IMR-90 (cell line): ENCODE measurements around the gene CTNNA1. TPM values are rescaled to one million over a fixed set of nuclear protein-coding genes. Genes with fewer than 3 reads are reported as not detected.

Experiments used
- ATAC-seq: fragments of 200-7000 bp; cut with Tn5 transposase; 2 replicates; pipeline ENCODE4 v1.9.1; 2020; ENCODE audit warnings: low read depth, mild to moderate bottlenecking, moderate library complexity
- BruUV-seq: library from RNA; stranded (reverse); fragments of 400-500 nt; replicated peaks from 2 replicates; lab custom pipeline; 2021; lab: Mats Ljungman, UMichigan
- CTCF ChIA-PET: fragments of 300-600 bp; formaldehyde crosslinking; extraction: SDS; loops from one replicate; lab custom pipeline; 2021; ENCODE audit warnings: antibody characterized with exemption; lab: Yijun Ruan, JAX
- POLR2A ChIA-PET: fragments of 300-600 bp; sonication (Branson Sonifier 250); formaldehyde crosslinking; loops from one replicate; lab custom pipeline; 2022; ENCODE audit warnings: antibody characterized with exemption; ENCODE audit not compliant: unreplicated experiment; lab: Charles Lee
- DNase-seq: peaks from one replicate; pipeline ENCODE4 v3.0.0; 2013
- H2AFZ ChIP-seq: replicated peaks from 2 replicates; pipeline ENCODE3; 2013; ENCODE audit warnings: low read length, mild to moderate bottlenecking; ENCODE audit not compliant: poor library complexity
- H2AK5ac ChIP-seq: 2 replicates; pipeline ENCODE4 v1.6.1; 2013; ENCODE audit warnings: low read depth, low read length, inconsistent platforms
- H2AK9ac ChIP-seq: replicated peaks from 2 replicates; pipeline ENCODE3; 2013; ENCODE audit warnings: mild to moderate bottlenecking, low read depth, low read length, moderate library complexity; ENCODE audit not compliant: poor library complexity
- H2BK120ac ChIP-seq: 2 replicates; pipeline ENCODE4 v1.6.1; 2013; ENCODE audit warnings: low read depth, low read length, inconsistent platforms
- H2BK15ac ChIP-seq: 3 replicates; pipeline ENCODE4 v1.6.1; 2013; ENCODE audit warnings: low read depth, low read length, inconsistent platforms
- H2BK20ac ChIP-seq: 2 replicates; pipeline ENCODE4 v1.6.1; 2013; ENCODE audit warnings: low read depth, mild to moderate bottlenecking, inconsistent platforms, low read length, moderate library complexity
- H2BK5ac ChIP-seq: 2 replicates; pipeline ENCODE4 v1.6.1; 2013; ENCODE audit warnings: mild to moderate bottlenecking, low read depth, low read length, inconsistent platforms; ENCODE audit not compliant: poor library complexity, severe bottlenecking
- H3K14ac ChIP-seq: replicated peaks from 2 replicates; pipeline ENCODE4 v1.6.1; 2013; ENCODE audit warnings: low read depth, low read length, inconsistent platforms
- H3K18ac ChIP-seq: 2 replicates; pipeline ENCODE4 v1.6.1; 2013; ENCODE audit warnings: low read depth, low read length, control low read depth
- H3K23ac ChIP-seq: 2 replicates; pipeline ENCODE4 v1.6.1; 2013; ENCODE audit warnings: low read depth, low read length, inconsistent platforms
- H3K27ac ChIP-seq: 2 replicates; pipeline ENCODE4 v1.5.1; 2013; ENCODE audit warnings: mild to moderate bottlenecking, control low read depth, low read length; ENCODE audit not compliant: insufficient read depth
- H3K27me3 ChIP-seq: 2 replicates; pipeline ENCODE4 v1.6.1; 2013; ENCODE audit warnings: low read length; ENCODE audit not compliant: control insufficient read depth, insufficient read depth
- H3K36me3 ChIP-seq: 2 replicates; pipeline ENCODE4 v1.6.1; 2013; ENCODE audit warnings: low read length, mixed read lengths; ENCODE audit not compliant: control insufficient read depth, insufficient read depth
- H3K4ac ChIP-seq: 2 replicates; pipeline ENCODE4 v1.6.1; 2013; ENCODE audit warnings: low read depth, low read length, inconsistent platforms
- H3K4me1 ChIP-seq: 2 replicates; pipeline ENCODE4 v1.6.1; 2013; ENCODE audit warnings: low read length, mixed read lengths; ENCODE audit not compliant: control insufficient read depth, insufficient read depth
- H3K4me2 ChIP-seq: 2 replicates; pipeline ENCODE4 v1.6.1; 2013; ENCODE audit warnings: low read depth, mild to moderate bottlenecking, control low read depth, low read length, moderate library complexity
- H3K4me3 ChIP-seq: 2 replicates; pipeline ENCODE4 v1.5.1; 2013; ENCODE audit warnings: low read depth, mild to moderate bottlenecking, control low read depth, low read length, moderate library complexity; ENCODE audit not compliant: insufficient read depth
- H3K56ac ChIP-seq: 2 replicates; pipeline ENCODE4 v1.6.1; 2013; ENCODE audit warnings: low read length, inconsistent platforms; ENCODE audit not compliant: insufficient read depth; ENCODE audit errors: extremely low read depth
- H3K79me1 ChIP-seq, 2 experiments: 2 replicates each; pipeline ENCODE4 v1.6.1; 2013; ENCODE audit warnings: low read length in 2 of 2, inconsistent platforms in 1 of 2, low read depth in 1 of 2
- H3K9ac ChIP-seq: 2 replicates; pipeline ENCODE4 v1.6.1; 2013; ENCODE audit warnings: low read depth, low read length, control low read depth
- H3K9me1 ChIP-seq: 2 replicates; pipeline ENCODE4 v1.6.1; 2013; ENCODE audit warnings: low read length, inconsistent platforms; ENCODE audit not compliant: insufficient read depth
- H3K9me3 ChIP-seq: 2 replicates; pipeline ENCODE4 v1.6.1; 2013; ENCODE audit warnings: low read length; ENCODE audit not compliant: control insufficient read depth, insufficient read depth
- H4K20me1 ChIP-seq: 2 replicates; pipeline ENCODE4 v1.6.1; 2013; ENCODE audit warnings: low read length, inconsistent platforms; ENCODE audit not compliant: insufficient read depth
- H4K5ac ChIP-seq: 2 replicates; pipeline ENCODE4 v1.6.1; 2013; ENCODE audit warnings: mild to moderate bottlenecking, low read depth, low read length, control low read depth
- H4K8ac ChIP-seq, 2 experiments: 2 replicates each; pipeline ENCODE4 v1.6.1; 2013; ENCODE audit warnings: low read depth in 2 of 2, low read length in 2 of 2, control low read depth in 1 of 2, inconsistent platforms in 1 of 2
- H4K91ac ChIP-seq: 2 replicates; pipeline ENCODE4 v1.6.1; 2013; ENCODE audit warnings: low read depth, low read length, inconsistent platforms; ENCODE audit not compliant: insufficient read depth
- FOS ChIP-seq: fragments of 150-350 bp; IDR thresholded peaks from 2 replicates; pipeline ENCODE4 v1.6.1; 2016; ENCODE audit warnings: low read depth, low read length
- MAZ ChIP-seq: IDR thresholded peaks from 2 replicates; pipeline ENCODE4 v1.6.1; 2012; ENCODE audit warnings: low read depth, mild to moderate bottlenecking, low read length, improper control_type of control experiment, moderate library complexity, borderline replicate concordance
- WGBS, 2 experiments: methylation state at CpG; one replicate each; pipeline versions ENCODE4 v1.1.5 to v1.1.7; 2013; ENCODE audit warnings: missing lambda C conversion rate in 2 of 2; ENCODE audit not compliant: insufficient read length in 1 of 2; ENCODE audit errors: extremely low coverage in 2 of 2; 5-methylcytosine and 5-hydroxymethylcytosine counted together
- dilution Hi-C: fragments of 300-500 bp; cut with HindIII; formaldehyde crosslinking; loops from one replicate; pipeline ENCODE4 v1.14.3; 2018; ENCODE audit warnings: low sequenced_read_pairs; ENCODE audit not compliant: unreplicated experiment
- in situ Hi-C: fragments of 300-500 bp; cut with MboI; formaldehyde crosslinking; loops from 3 replicates; pipeline ENCODE4 v1.14.3; 2019; ENCODE audit warnings: low sequenced_read_pairs, inconsistent platforms, mixed read lengths
- intact Hi-C: fragments of 100-400 bp; cut with micrococcal nuclease; formaldehyde crosslinking; loops from 2 replicates; pipeline ENCODE4 v1.10.0; 2022
- polyA plus RNA-seq, 3 experiments: library from polyadenylated mRNA; depleted of rRNA; stranded (reverse); fragments of >200 nt; gene quantifications; 2 replicates each; pipeline ENCODE4 v1.2.3, GENCODE V29; 2012; ENCODE audit warnings: low replicate concordance in 1 of 3
- total RNA-seq: library from RNA; depleted of rRNA; stranded (reverse); fragments of >200 nt; gene quantifications from 2 replicates; pipeline ENCODE4 v1.2.3, GENCODE V29; 2012

CTNNA1 gene
- total and polyA plus RNA-seq, 2 of the 4 experiments (the other 2 are of a cell fraction): 220 to 471 TPM

- POLR2A ChIA-PET: no interaction called here
- H2AFZ ChIP-seq: no peak overlapping the region
- dilution Hi-C loops: no loop called here
- CTCF ChIA-PET: no interaction called here
- intact Hi-C loops: no loop called here
- no peak overlapping the region for H3K18ac ChIP-seq
- no peak overlapping the region for H4K5ac ChIP-seq
- in situ Hi-C loops: no loop called here
- no TSS peak for BruUV-seq
- H3K9me3 ChIP-seq: no peaks in the 10 kb centered on the region; the same call in 1 of the 2 replicates
- peak; percentile 75 for DNase-seq
- H3K56ac ChIP-seq: no peak overlapping the region
- WGBS, 2 experiments: no CpG with 5 or more reads among the region's 6 CpGs
- peak overlapping the region; percentile 70; the same call in 1 of the 2 replicates for H3K4ac ChIP-seq
- no peak overlapping the region for H3K4me2 ChIP-seq
- peak; percentile 36 for ATAC-seq
- H3K79me1 ChIP-seq: peaks cover 22 to 68% of the 10 kb centered on the region in 2 experiments
- peak overlapping the region; percentile 83; the same call in 1 of the 2 replicates for H3K14ac ChIP-seq
- H3K9ac ChIP-seq: no peak overlapping the region
- no peaks in the 10 kb centered on the region for H3K27me3 ChIP-seq
- peaks cover 21% of the 10 kb centered on the region for H3K4me1 ChIP-seq
- H2BK120ac ChIP-seq: no peak overlapping the region; the same call in 1 of the 2 replicates
- H4K8ac ChIP-seq: peak overlapping the region in 1 of 2 experiments; percentile 63; a peak in 1 of 4 replicates
- no peak overlapping the region for H3K4me3 ChIP-seq
- peak overlapping the region; percentile 60; the same call in 1 of the 2 replicates for H3K23ac ChIP-seq
- peak overlapping the region; percentile 74; the same call in 1 of the 2 replicates for H2AK5ac ChIP-seq
- no peak overlapping the region for H2BK20ac ChIP-seq
- H3K9me1 ChIP-seq: peaks cover 17% of the 10 kb centered on the region
- no peak overlapping the region for H4K91ac ChIP-seq
- no peak overlapping the region; the same call in 2 of the 3 replicates for H2BK15ac ChIP-seq
- peaks cover 19% of the 10 kb centered on the region for H3K36me3 ChIP-seq
- no peak overlapping the region for H3K27ac ChIP-seq
- H2AK9ac ChIP-seq: peak overlapping the region; percentile 30
- TF ChIP-seq FOS: 0 out of 2 replicates have a peak, but pooled peaks have one; percentile 26
- no peak for TF ChIP-seq MAZ
- peaks cover 8% of the 10 kb centered on the region; the same call in 1 of the 2 replicates for H4K20me1 ChIP-seq
- peak overlapping the region; percentile 31 for H2BK5ac ChIP-seq
These were observed 147.2 kb downstream of the CTNNA1 start for GRCh38 chr5:138900281-138900965.
